Mammary epithelial cell (primary cell): Measurements from ENCODE around the gene PLXDC1.

Experiments used
- EZH2 ChIP-seq: IDR thresholded peaks from 2 replicates; pipeline ENCODE4 v1.6.1; 2012; ENCODE audit warnings: low read length, inconsistent platforms, borderline replicate concordance
- TF ChIP-seq, protein P1 (sequence below), 2 donors: IDR thresholded peaks in 1 of 2; conservative IDR thresholded peaks in 1 of 2; 2 replicates each; pipeline ENCODE4 v1.5.1; 2011 to 2012; ENCODE audit warnings: inconsistent platforms in 2 of 2, low read length in 2 of 2, mild to moderate bottlenecking in 2 of 2, control low read depth in 1 of 2, low read depth in 1 of 2; ENCODE audit not compliant: insufficient read depth in 1 of 2; ENCODE audit errors: extremely low read depth in 1 of 2

DNA sequence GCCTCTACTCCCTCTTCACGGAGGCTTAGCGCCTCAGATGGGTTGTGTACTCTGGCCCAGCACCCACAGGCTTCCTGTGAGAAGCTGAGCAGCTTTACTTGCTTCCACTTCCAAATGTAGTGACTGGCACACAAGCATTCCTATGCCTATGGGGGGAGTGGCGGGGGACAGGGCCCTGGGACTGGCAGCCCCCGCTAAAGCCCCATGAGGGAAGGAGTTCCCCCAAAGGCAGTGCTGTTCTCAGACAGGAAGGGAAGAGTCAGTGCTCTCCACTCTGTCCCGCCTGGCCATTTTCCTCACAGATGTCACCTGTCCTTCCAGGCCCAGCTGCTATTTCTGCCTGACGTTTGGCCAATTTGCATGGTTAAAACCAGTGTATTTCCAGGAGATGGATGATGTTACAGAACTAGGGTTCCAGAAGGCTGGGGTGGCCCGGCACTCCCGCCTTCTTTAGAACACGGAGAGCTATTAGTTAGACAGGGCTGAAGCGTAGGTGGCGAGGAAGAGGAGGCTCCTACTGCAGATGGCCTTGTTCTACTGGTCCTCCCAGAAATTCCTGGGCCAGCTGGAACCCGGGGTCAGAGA lies 100.3 kb downstream of the PLXDC1 start:
- TF ChIP-seq, protein P1, sequence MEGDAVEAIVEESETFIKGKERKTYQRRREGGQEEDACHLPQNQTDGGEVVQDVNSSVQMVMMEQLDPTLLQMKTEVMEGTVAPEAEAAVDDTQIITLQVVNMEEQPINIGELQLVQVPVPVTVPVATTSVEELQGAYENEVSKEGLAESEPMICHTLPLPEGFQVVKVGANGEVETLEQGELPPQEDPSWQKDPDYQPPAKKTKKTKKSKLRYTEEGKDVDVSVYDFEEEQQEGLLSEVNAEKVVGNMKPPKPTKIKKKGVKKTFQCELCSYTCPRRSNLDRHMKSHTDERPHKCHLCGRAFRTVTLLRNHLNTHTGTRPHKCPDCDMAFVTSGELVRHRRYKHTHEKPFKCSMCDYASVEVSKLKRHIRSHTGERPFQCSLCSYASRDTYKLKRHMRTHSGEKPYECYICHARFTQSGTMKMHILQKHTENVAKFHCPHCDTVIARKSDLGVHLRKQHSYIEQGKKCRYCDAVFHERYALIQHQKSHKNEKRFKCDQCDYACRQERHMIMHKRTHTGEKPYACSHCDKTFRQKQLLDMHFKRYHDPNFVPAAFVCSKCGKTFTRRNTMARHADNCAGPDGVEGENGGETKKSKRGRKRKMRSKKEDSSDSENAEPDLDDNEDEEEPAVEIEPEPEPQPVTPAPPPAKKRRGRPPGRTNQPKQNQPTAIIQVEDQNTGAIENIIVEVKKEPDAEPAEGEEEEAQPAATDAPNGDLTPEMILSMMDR (conservative IDR thresholded peaks at IDR 0.05 in 1 of 2, IDR thresholded peaks at IDR 0.05 in 1 of 2; ENCODE audit: extremely low read depth in 1 of 2, insufficient read depth in 1 of 2, low read depth in 1 of 2, low read length in 2 of 2) = no peak
- TF ChIP-seq EZH2 = no peak
